Stimulated activated CD8-positive, alpha-beta memory T cell treated with anti-CD3 and anti-CD28 coated beads, Interleukin-4, amount 100 ng/mL, for 4 hours (primary cell): Measurements from ENCODE around the gene TENT4A.

Experiments
- DNase-seq, 2 donors: peaks; one replicate each; pipeline ENCODE4 v3.0.0-alpha.2; 2020; ENCODE audit warnings: low read depth in 2 of 2, low spot score in 1 of 2

TENT4A gene

DNA sequence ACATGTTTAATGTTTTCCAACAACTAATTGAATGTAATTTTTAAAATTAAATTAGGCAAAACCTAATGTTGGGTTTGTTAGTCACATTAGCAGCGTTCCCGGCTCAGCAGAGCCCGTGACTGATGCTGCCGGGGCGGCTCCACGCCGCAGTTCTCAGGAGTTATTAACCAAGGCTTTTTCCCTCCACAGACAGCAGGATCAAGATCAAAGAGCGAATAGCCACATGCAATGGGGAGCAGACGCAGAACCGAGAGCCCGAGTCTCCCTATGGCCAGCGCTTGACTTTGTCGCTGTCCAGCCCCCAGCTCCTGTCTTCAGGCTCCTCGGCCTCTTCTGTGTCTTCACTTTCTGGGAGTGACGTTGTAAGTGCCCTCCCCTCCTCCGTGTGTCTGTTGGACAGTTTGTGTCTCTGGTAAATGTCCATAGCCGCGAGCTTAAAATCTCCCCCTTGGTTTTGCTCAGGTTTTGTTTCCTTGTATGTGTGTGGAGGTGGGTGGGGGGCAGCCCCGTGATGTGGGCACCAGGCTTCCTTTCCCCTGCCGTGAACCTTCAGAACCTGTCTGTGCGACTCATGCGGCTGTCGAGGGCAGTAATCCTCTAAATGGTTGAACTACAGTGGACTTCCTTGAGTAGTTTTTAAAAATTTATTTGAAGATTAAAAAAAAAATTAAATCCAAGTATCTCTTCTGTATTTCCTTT is 37.1 kb downstream of the TENT4A start:
- DNase-seq: no peak

DNA sequence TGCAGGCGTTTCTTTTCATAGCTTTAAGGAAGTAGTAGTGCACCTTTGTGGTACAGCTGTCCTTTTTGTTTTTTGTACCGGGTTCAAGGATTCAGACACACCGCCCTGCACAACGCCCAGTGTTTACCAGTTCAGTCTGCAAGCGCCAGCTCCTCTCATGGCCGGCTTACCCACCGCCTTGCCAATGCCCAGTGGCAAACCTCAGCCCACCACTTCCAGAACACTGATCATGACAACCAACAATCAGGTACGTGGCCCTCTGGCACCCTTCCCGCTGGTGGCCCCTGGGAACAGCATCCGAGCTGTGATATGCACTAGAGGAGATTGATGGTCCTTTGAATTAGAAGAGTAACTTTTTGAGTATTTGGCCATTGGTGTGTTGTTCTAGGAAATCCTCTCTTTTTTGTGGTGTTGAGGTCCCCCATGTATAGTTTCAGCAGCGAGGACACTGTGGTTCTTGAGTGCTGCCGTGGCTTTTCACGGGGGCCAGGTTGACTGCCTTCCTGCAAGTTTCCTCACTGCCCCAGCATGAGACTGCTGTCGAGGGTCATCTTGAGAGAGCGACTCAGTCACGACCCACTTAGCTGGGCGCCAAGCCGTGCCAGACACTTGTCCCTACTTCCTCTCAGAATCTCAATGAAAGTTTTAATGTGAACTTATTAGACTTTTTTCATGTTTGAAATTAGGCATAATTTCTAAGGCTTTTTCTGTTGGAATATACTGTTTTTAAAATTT is 37.9 kb downstream of the TENT4A start:
- no peak for DNase-seq

DNA sequence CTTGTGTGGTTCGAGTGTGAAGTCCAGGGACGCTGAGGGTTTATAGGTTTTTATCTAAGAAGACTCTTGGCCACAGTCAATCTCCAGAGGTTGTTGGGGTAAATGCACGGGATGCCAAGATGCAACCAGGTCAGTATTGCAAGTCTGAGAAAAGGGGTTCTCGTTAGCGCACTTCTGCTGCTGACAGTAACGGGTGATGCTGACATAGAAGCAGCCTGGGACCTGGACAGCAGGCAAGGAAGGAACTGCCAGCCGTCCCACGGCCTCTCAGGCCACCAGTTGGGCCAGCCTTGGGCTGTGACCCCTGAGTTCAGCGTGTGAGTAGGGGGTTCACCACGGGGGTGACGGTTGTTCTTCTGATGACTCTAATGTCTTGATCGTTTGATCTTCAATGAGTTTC is 39.0 kb downstream of the TENT4A start:
- DNase-seq: no peak

DNA sequence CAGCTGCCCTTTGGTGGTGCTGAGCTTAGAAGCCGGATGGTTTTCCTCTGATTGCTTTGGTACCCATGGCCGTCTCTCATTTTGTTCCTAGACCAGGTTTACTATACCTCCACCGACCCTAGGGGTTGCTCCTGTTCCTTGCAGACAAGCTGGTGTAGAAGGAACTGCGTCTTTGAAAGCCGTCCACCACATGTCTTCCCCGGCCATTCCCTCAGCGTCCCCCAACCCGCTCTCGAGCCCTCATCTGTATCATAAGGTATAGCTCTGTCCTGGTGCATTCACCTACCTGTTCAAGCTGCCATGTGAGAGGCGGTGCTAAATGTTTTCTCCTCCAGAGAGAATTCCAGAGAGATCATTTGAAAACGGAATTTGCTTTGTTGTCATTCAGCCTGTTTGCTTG is 39.5 kb downstream of the TENT4A start:
- DNase-seq: no peak

DNA sequence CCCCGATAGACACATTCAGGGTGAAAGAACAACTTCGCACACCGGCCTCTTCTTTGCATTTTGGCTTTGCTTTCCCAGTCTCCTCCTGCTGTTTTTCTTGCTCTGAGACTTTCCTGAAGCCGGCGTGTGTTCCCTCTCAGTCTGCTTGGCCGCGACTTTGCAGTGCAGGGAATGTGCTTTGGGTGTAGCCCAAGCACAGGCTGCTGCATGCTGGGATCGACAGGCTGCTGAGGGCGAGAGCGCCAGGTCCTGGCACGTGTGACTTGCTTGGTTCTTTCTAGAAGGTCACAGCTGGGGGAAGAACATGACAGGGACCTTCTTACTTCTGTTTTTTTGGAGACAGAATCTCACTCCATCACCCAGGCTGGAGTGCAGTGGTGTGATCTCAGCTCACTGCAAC is 40.6 kb downstream of the TENT4A start:
- DNase-seq: no peak

DNA sequence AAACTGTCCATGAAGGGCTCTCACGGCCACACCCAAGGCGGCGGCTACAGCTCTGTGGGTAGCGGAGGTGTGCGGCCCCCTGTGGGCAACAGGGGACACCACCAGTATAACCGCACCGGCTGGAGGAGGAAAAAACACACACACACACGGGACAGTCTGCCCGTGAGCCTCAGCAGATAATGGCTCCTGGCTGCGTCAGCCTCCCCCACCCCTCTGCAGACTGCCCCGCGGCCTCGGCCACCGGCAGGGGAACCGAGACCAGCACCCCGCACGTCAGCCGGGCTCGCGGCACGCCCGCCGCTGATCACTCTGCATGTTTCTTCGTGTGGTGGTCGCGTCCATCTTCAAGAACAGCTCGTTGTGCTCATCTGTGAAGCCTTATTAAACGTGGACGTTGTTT is 41.5 kb downstream of the TENT4A start:
- no peak for DNase-seq

DNA sequence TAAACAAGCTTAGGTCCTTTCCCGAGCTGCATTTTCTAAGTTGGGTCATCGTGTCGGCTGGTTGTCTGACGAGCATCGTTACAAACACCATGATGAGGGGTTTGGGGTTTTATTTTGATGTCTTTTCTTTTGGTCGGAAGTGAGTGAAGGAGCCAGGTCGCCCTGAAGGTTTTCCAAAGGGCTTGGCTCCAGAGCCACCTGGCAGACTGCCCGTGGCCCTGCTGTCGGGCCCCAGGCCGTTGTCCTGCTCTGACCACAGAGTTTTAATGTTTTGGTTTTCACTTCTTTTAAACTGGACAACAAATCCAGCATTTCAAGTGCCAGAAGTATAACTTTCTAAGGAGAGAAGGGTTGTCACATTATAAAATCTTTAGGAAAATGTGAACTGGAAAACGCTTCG is 42.3 kb downstream of the TENT4A start:
- DNase-seq: no peak

DNA sequence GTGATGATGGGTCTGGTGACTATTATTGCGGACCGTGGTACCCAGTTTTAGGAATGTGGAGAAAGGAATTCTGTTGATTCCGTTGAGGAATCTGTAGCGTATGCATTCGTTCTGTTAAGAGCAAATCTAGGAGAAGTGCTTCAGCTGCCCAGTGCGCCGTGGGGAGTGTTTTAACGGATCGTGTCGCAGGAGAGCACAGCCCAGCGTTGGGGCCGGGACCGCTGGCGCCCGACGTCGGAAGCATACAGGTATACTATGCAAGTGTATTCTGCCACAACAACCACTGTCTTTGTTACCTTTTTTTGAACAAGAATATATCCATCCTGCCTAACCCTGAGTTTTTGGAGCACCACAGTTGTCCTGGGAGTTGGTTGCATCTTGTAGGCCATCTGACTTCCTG is 42.7 kb downstream of the TENT4A start:
- DNase-seq: no peak

DNA sequence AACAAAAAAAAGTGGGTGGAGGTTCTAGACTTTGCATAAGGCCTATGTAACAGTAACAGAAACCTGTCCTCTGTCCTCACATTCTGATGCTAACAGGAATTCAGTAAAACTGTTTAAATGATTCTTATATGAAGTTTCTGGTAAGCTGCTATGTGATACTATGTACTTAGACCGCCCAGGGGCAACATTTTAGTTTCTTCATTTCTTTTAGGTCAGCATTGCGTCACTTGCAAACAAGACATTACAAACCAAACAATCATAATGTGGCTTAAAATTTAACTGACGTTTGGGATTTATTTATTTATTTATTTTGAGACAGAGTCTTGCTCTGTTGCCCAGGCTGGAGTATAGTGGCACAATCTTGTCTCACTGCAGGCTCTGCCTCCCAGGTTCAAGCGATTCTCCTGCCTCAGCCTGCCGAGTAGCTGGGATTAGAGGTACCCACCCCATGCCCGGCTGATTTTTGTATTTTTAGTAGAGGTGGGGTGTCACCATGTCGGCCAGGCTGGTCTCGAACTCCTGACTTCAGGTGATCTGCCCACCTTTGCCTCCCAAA is 44.3 kb downstream of the TENT4A start:
- no peak for DNase-seq

DNA sequence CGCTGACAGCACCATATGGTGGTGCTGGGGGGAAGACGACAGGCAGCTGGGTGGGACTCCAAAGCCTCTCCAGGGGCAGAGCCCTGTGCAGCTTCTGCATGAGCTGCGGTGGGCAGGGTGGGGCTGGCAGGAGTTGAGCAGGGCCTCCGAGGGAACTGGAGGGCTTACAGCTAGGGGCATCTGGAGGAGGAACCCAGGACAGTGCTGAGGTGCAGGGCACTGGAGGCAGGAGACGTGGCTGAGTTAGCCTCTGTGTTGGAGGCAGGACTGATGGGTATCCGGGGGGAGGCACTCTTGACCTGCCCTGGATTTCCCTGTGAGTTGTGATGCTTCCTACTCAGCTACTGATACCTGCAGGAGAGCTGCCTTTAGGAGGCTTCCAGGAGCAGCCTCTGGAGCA is 45.0 kb downstream of the TENT4A start:
- DNase-seq: no peak

DNA sequence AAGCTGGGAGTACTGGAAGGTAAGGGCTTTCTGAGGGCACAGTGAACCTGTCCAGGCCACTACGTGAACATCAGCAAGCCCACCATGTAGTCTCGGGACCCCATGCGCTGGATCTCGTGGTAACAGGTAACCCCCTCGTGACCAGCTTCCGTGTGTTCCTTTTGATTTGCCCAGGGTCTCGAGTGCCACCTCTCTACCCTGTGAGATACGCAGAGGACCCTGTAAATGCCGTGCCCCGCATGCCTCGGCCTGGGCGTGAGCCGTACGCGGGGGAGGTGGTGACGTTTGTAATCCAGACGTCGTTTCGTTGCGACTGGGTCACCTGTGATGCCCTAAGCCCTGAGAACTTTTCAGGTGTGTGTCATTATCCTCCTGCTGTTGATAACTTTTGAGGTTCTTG is 45.5 kb downstream of the TENT4A start:
- DNase-seq: no peak

DNA sequence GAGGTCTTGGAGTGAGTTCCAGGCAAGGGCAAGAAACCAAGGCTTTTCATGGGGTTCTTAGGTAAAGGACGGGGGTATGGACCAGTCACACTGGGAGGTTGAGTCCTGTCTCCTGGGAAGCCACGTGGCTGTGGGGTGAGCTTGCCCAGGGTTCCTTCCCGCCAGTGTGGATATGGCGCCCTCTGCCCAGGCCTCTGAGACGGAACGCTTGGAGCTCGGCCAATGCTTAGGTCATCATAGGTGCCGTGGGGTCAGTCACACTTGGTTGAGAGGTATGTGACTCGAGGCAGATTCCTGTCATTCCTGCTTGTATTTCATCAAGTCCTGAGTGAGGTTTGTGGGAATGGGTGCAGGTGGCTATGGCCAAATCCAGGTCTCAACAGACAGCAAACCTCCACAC is 46.2 kb downstream of the TENT4A start:
- DNase-seq: no peak

DNA sequence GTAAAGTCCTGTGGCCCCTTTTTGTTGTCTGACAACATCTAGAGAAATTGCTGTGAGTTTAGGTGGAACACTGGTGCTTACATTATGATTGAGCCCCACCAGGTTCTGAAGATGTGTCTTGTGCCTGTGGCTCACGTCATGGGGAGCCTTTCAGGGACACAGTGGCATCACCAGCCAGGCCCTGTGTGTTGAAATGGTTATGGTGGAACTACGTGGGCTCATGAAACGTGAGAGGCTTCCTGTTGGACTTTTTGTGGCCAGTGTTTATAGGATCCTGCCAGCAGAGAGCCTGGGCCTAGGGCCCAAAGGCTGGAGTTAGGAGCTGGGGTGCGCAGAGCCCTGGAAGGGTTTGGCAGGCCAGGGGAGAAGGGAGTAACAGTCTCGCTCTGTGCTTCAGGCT is 46.8 kb downstream of the TENT4A start:
- no peak for DNase-seq

DNA sequence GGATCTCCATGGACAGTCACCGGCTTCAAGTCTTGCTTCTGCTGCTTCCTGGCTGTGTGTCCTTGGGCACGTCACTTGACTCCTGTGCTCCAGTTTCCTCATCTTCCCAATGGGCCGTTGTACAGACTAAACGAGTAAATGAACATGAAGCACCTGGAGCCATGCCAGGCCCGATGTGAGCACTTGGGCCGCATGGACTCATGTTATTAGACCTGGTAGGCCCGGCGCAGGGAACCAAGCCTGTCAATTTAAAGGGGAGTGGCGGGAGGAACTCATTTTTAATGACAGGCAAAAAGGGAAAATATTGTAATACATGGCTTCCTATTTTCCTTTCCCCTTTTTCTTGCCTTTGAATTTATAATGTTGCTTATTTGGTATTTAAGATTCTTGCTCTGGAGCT is 47.5 kb downstream of the TENT4A start:
- no peak for DNase-seq

DNA sequence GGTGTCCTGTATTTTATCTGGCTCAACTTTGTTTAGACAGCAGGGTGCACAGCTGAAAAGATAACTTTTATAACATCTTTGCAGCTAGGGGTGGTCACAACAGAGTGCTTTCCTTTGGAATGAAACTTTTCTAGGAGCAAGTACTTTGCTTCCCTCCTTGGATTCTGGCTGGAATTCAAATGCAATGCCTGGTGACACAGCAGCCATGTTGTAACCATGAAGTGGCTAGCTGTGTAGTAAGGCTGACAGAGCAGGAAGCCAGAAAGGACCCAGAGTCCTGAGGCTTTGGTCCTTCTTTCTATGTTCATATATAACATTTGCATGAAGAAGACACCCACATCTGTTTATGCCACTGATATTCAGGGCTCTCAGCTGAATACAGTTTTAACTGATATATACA is 48.1 kb downstream of the TENT4A start:
- no peak for DNase-seq

DNA sequence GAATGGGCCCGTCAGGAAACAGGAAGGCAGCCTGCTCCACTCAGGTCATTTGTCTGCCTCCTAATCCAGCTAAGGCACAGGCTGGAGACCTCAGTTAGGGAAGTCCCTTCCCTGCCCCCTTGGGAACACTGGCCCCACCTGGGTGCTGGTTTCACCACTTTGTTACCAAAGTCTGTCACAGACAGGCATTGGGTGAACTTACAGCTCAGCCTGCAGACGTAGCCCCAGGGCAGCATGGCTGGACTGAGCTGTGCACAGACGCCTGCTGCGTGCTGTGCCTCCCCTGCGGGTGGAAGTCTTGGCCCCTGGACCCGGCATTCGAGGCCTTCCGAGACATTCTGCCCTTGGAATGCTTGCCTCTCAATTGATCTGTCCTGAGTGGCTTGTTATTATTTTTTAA is 48.9 kb downstream of the TENT4A start:
- no peak for DNase-seq

DNA sequence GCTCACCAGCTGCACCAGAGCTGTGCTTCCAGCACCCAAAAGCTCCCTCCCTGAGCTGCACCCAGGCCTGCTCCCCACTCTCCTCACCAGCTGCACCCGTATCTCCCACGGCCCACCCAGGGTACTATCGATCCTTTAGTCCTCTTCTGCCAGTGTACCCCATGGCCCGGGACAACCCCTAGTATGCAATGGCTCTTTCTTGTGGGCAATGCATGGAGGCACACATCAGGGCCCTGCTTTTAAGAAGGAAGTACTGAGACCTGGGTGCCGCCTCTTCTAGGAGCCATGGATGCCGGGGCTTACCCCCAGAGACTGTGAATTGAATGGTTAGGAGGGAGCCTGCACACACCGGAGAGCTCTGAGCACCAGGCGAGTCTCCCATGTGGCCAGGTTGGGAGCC is 49.5 kb downstream of the TENT4A start:
- DNase-seq: no peak

DNA sequence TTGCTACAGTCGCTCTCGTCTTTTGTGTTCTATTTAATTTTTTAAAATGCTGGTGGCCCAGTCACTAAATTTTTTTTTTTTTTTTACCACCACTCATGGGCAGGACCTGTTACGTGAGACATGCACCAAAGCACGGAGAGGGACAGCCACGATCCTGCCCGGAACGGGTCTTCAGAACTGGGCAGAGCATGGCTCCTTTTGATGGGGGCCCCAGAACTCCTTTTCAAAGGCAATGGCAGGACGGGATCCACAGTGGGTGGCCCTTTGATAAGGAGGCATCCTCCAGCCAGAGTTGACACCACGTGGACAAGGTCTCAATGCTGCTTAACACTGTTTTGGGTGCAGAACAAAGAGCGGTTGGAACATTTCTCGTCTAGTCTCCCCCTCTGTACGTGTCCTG is 50.0 kb downstream of the TENT4A start:
- no peak for DNase-seq

DNA sequence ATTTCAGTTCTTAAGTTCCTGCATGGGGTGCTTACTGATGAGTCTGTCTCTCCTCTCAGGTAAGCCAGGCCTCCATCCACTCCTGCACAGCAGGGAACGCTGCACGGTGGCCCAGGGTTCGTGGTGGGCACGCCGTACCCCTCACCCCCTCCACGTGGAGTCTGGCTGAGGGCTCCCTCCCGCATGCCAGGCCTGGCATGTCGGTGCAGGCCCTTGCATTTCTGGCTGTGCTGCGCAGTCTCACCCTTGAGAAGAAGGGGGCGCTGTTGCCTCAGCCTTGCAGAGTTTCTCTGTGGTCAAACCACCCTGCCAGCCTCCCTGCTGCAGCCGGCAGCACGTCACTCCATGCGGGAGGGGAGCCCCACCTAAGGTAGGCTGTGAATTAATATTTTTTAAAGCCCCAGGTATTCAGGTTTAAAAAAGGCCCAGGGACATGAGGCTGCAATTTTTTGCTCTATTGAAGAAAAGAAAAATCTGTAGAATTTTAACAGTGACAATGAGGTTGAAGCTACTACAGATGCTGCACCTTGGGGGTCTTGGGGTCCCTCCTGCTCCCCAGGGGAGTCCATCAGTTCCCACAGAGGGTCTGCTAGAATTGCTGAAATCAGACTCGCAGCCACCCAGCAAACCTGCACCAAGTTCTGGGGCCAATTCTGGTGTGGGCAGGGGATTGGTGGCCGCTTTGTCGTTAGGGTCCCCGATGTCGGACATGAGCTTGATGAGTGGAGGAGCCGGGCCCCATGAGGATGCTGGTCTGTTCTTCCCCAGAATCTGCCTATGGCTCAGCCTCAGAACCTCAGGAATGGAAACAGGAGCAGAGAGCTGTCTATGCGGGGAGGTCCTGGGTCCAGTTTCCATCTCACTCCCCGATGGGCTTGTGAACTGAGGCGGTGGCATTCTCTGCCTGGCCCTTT is 52.6 kb downstream of the TENT4A start:
- no peak for DNase-seq

DNA sequence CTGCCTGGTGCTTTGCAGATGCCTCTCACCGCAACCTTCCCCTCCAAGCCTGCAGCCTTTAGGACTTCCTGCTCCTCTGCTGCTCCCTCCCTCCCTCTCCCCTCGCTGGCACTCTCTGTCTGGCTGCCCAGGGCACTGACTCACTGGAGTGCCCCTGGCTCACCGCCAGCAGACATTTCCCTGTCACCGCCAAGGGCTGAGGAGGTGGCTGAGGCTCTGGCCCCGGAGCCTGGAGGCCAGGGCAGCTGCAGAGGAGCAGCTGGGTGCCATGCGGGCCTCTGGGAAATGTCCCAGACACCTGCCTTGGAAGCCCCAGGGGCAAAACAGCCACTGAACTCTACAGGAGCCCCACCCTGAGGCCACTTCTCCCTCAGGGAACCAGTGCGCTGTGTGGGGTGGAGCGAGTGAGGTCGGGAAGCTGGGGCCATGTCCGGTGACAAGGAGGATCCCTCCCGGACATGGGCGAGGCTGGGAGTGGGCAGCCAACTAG is 53.4 kb downstream of the TENT4A start:
- DNase-seq: no peak

DNA sequence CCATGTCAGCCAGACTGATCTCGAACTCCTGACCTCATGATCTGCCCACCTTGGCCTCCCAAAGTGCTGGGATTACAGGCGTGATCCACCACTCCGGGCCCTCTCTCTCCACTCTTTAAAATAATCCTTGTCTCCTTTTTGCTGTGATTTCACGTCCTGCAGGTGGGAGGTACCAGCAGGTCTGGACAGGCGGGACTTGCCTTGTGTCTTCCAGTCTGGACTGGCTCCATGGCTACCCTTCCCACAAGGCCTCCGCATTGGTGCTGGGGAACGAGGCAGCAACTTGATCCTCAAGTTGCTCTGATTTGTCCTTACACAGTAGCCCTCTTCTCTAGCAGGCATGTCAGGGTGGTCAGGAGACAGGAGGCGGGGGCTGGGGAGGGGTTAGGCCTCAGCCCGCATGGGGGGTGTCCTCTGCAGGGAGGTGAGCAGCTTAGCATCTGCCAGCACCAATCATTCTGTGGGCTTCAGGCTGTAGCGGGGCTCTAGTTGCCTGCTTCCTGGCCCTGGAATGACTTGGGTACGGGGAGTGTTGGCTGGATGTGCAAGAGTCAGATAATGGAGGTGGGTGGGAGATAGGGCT is 54.3 kb downstream of the TENT4A start:
- no peak for DNase-seq
